ENCODE measurements around the gene SMPX. TPM values are rescaled to one million over a fixed set of nuclear protein-coding genes. Genes with fewer than 3 reads are reported as not detected.

The SMPX gene
- total and polyA plus RNA-seq, 9 of the 15 experiments (the other 6 are each of a cell fraction or from before 2014, with no cell fraction given): not detected

DNA sequence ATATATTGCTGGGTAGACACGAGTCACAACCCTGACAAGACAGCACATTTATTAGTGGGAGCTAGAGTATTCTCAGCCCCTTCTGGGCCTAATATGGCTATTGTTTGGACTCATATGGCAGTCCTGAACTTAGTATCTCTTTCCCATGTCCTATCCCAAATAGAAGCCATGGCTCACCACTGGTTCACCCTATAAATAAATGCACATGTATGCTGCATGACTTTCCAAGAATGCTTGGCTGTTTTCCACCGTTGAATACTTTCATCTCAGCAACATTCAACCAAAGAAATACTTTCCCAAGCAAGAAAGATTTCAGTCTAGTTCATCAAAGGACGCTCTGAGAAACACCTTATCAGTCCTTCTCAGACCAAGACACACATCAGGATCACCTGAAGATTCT is 36.7 kb downstream of the SMPX start:
- no peak for FAIRE-seq
- Histone ChIP-seq H4K20me1 (replicated peaks; ENCODE audit: control insufficient read depth, insufficient read depth, low read length) (no peaks in the 10 kb centered on the region), H3K79me2 (ENCODE audit: control insufficient read depth, insufficient read depth, low read length) (no peaks in the 10 kb centered on the region), H3K27ac (ENCODE audit: extremely low read depth, low read depth, low read length) (no peak overlapping the region), H3K9me1 (ENCODE audit: control insufficient read depth, insufficient read depth, low read length) (no peaks in the 10 kb centered on the region), H2AFZ (ENCODE audit: low read depth, low read length) (no peak overlapping the region), H3K4me3 (no peak overlapping the region), H3K4me1 (replicated peaks in 1 of 2; ENCODE audit: control insufficient read depth in 2 of 2, insufficient read depth in 2 of 2, low read length in 2 of 2) (no peaks in the 10 kb centered on the region), H3K27me3 (ENCODE audit: control insufficient read depth in 2 of 2, insufficient read depth in 2 of 2, low read length in 2 of 2) (no peaks in the 10 kb centered on the region), H3K9me3 (replicated peaks; ENCODE audit: control insufficient read depth, insufficient read depth, low read depth, low read length) (no peaks in the 10 kb centered on the region), H3K36me3 (ENCODE audit: control insufficient read depth, insufficient read depth, low read length) (no peaks in the 10 kb centered on the region), H3K9ac (ENCODE audit: insufficient read depth in 1 of 2, low read depth in 2 of 2, low read length in 2 of 2) (no peak overlapping the region), H3K4me2 (ENCODE audit: insufficient read depth, low read length) (no peak overlapping the region)
- DNase-seq (ENCODE audit: extremely low read depth in 1 of 4, low spot score in 3 of 4): no peak
- in situ Hi-C loops (cut with MboI) (no loop called here), intact Hi-C loops (cut with micrococcal nuclease) (no loop called here)
- WGBS (ENCODE audit: insufficient coverage, low coverage, missing lambda C conversion rate): 0% methylated on average over 3 of the region's 3 CpGs
- ChIA-PET CTCF (ENCODE audit: low intra/inter-chr PET ratio) (no interaction called here), POLR2A (no interaction called here)
- BruUV-seq (replicated peaks): no TSS peak
- no peak for ATAC-seq
- TF ChIP-seq GMEB1 (CRISPR knock-in tag; IDR thresholded peaks at IDR 0.05) (no peak), HNRNPH1 (optimal IDR thresholded peaks at IDR 0.05; ENCODE audit: low read depth, low read length) (no peak), STAT5B (CRISPR knock-in tag; IDR thresholded peaks at IDR 0.05) (no peak), ZNF41 (CRISPR knock-in tag; conservative IDR thresholded peaks at IDR 0.05) (no peak), IRF1 (CRISPR knock-in tag; IDR thresholded peaks at IDR 0.05; ENCODE audit: borderline replicate concordance) (no peak), KAT8 (IDR thresholded peaks at IDR 0.05; ENCODE audit: low read depth) (no peak), HLTF (IDR thresholded peaks at IDR 0.05) (no peak), PHTF2 (CRISPR knock-in tag; IDR thresholded peaks at IDR 0.05) (no peak), ZNF23 (CRISPR knock-in tag; IDR thresholded peaks at IDR 0.05) (no peak), CGGBP1 (CRISPR knock-in tag; IDR thresholded peaks at IDR 0.05) (no peak)
- TF ChIP-seq, protein P1, sequence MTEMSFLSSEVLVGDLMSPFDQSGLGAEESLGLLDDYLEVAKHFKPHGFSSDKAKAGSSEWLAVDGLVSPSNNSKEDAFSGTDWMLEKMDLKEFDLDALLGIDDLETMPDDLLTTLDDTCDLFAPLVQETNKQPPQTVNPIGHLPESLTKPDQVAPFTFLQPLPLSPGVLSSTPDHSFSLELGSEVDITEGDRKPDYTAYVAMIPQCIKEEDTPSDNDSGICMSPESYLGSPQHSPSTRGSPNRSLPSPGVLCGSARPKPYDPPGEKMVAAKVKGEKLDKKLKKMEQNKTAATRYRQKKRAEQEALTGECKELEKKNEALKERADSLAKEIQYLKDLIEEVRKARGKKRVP (CRISPR knock-in tag; IDR thresholded peaks at IDR 0.05): no peak
- TF ChIP-seq, protein P2, sequence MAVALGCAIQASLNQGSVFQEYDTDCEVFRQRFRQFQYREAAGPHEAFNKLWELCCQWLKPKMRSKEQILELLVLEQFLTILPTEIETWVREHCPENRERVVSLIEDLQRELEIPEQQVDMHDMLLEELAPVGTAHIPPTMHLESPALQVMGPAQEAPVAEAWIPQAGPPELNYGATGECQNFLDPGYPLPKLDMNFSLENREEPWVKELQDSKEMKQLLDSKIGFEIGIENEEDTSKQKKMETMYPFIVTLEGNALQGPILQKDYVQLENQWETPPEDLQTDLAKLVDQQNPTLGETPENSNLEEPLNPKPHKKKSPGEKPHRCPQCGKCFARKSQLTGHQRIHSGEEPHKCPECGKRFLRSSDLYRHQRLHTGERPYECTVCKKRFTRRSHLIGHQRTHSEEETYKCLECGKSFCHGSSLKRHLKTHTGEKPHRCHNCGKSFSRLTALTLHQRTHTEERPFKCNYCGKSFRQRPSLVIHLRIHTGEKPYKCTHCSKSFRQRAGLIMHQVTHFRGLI (CRISPR knock-in tag; IDR thresholded peaks at IDR 0.05): no peak
- TF ChIP-seq, protein P3, sequence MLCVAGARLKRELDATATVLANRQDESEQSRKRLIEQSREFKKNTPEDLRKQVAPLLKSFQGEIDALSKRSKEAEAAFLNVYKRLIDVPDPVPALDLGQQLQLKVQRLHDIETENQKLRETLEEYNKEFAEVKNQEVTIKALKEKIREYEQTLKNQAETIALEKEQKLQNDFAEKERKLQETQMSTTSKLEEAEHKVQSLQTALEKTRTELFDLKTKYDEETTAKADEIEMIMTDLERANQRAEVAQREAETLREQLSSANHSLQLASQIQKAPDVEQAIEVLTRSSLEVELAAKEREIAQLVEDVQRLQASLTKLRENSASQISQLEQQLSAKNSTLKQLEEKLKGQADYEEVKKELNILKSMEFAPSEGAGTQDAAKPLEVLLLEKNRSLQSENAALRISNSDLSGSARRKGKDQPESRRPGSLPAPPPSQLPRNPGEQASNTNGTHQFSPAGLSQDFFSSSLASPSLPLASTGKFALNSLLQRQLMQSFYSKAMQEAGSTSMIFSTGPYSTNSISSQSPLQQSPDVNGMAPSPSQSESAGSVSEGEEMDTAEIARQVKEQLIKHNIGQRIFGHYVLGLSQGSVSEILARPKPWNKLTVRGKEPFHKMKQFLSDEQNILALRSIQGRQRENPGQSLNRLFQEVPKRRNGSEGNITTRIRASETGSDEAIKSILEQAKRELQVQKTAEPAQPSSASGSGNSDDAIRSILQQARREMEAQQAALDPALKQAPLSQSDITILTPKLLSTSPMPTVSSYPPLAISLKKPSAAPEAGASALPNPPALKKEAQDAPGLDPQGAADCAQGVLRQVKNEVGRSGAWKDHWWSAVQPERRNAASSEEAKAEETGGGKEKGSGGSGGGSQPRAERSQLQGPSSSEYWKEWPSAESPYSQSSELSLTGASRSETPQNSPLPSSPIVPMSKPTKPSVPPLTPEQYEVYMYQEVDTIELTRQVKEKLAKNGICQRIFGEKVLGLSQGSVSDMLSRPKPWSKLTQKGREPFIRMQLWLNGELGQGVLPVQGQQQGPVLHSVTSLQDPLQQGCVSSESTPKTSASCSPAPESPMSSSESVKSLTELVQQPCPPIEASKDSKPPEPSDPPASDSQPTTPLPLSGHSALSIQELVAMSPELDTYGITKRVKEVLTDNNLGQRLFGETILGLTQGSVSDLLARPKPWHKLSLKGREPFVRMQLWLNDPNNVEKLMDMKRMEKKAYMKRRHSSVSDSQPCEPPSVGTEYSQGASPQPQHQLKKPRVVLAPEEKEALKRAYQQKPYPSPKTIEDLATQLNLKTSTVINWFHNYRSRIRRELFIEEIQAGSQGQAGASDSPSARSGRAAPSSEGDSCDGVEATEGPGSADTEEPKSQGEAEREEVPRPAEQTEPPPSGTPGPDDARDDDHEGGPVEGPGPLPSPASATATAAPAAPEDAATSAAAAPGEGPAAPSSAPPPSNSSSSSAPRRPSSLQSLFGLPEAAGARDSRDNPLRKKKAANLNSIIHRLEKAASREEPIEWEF (CRISPR knock-in tag; IDR thresholded peaks at IDR 0.05): no peak

All from K562 (cell line).